ENCODE data around the gene CCDC169.
"Not testable (repeated sequence)": the region's sequence is repeated elsewhere in the genome, so short reads cannot be mapped to it uniquely, and the experiment has no call there.

CCDC169 gene

GRCh38 chr13:36297366-36298338, at the start of gene CCDC169:
TSS of gene CCDC169 (minus strand) at chr13:36297814. CDS start at chr13:36297719, 95 bp downstream.
- no peak for DNase-seq

DNA sequence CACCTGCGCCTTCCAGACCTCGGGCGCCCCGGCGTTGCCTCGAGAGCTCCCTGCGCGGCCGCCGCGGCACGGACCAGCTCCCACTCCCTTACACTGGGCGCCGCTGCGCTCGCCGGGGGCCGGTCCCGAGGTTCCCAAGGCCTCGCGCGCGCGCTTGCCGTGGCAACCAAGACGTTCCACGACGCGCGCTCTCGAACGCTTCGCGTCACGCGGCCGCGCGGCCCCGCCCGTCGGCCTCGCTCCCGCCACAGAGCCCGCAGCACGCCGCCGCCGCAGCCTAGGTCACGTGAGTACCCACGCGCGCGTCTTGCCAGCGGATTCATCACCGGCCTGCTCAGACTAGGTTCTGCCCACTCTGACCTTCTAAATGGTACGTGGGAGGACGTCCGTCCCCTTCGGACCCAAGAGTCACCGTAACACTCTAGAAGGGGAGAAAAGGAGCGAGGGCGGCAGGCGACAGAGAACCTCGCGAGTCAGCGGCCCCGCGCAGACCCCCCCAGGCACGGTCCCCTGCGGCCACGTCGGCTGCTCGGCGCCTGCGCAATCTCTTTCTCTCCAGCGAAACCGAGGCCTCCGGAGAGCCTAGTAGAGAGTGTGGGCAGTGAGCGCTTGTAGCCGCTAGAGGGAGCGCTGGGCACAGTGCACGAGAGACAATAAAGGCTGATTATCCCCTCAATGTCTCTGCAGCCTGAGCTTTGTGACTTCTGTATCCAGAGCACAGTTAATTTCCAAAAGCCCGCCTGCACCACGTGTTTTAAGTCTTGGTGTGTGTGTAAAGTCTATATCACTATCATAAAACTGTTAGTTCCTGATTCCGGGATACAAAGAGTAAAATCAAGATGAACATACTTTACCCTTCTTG, 48.8 kb upstream of the CCDC169 start, which contains the start of gene SPART:
Gene SPART (minus strand): TSS at position 173 of the 862 bp plus-strand sequence. CDS start 10,564 bp downstream, outside the sequence.
- DNase-seq = peak; percentile 73

GRCh38 chr13:36345438-36346221, 48.0 kb upstream of the CCDC169 start:
- no peak for DNase-seq

GRCh38 chr13:36344886-36345437, 47.3 kb upstream of the CCDC169 start:
- no peak for DNase-seq

- DNase-seq = no peak
These were observed 46.6 kb upstream of the CCDC169 start for GRCh38 chr13:36344173-36344572.

GRCh38 chr13:36343766-36344165, 46.2 kb upstream of the CCDC169 start:
- DNase-seq = no peak

- no peak for DNase-seq
These were observed 45.1 kb upstream of the CCDC169 start for GRCh38 chr13:36342715-36343114.

GRCh38 chr13:36341718-36342117, 44.1 kb upstream of the CCDC169 start:
- DNase-seq = no peak

DNA sequence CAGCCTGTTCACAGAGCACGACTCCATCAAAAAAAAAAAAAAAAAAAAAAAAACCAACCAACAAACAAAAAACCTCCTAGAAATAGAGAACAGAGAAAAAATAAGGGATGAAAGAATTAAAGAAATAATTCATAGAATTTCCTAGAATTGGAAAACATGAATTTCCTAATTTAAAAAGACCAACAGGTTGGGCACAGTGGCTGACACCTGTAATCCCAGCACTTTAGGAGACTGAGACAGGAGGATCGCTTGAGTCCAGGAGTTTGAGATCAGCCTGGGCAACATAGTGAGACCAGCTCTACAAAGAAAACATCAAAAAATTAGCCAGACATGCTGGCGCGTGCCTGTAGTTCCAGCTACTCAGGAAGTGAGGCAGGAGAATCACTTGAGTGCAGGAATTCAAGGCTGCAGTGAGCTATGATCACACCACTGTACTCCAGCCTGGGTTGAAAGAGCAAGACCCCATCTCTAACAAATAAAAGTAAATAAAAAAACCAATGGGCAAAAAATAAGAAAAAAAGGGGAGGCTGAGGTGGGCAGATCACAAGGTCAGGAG, 42.1 kb upstream of the CCDC169 start:
- no peak for DNase-seq

- no peak for DNase-seq
These were observed 40.5 kb upstream of the CCDC169 start for GRCh38 chr13:36337938-36338641.

- no peak for DNase-seq
These were observed 35.4 kb upstream of the CCDC169 start for GRCh38 chr13:36332986-36333385.

- not testable (repeated sequence) for DNase-seq
These were observed 34.6 kb upstream of the CCDC169 start for GRCh38 chr13:36332255-36332654.

DNA sequence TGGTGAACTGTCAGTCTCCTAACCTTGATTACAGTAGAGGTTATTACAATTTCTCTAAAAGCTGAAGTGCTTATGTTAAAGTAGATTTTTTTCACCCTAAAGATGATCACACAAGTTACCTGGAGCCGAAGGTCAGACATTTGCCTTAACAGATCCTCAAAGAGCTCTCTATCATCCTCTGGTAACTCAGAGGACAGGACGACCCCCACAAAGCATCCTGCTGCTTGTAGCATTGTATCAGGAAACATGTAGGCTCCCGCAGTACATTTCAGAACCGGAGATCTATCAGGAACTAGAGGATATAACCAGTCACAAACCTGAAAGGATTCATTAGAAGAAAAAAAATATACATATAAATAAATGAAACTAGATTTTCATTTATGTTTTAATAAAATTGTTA, 33.7 kb upstream of the CCDC169 start:
- no peak for DNase-seq

- no peak for DNase-seq
These were observed 31.7 kb upstream of the CCDC169 start for GRCh38 chr13:36329361-36329760.

DNA sequence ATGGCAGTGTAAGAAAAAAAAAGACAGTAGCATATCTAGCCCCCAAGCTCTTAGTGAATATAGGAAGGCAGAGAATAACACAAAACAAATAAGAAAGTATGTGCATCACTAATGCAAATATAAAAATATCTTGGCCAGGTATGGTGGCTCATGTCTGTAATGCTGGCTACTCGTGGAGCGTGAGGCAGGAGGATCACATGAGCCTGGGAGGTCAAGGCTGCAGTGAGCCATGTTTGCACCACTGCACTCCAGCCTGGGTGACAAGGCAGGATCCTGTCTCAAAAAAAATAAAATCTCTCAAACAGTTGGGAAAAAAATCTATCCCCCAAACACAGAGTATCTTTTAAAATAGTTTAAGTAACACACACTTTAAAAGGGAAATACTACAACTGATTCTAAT, 31.2 kb upstream of the CCDC169 start:
- no peak for DNase-seq

- DNase-seq = no peak
These were observed 28.3 kb upstream of the CCDC169 start for GRCh38 chr13:36325912-36326311.

GRCh38 chr13:36324881-36325280, 27.3 kb upstream of the CCDC169 start:
- not testable (repeated sequence) for DNase-seq

DNA sequence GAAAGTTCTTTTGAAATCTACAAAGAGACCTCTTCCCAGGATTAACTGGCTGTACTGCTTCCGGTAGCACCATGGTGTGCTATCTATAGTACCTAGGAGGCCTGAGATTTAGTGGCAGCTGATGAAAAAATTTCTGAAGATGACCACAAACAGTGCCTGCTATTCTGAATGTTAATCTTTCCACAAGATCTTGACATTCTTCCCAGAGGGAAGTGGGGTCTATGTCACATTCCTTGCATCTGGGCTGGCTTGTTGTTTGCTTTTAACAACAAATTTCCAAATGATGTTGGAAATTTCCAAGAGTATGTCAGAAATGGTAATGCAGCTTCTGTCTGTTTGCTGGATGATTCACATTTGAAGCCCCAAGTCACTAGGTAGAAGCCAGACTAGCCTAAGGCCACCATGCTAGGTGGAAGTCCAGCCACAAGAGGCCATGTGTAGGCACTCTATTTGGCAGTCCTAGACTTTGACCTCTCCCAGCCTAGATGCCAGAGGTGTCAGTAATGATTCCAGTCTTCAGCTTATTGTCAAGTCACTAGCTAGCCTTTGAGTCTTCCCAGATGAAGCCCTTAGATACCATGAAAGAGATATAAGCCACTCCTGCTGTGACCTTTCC, 26.4 kb upstream of the CCDC169 start:
- DNase-seq = no peak

DNA sequence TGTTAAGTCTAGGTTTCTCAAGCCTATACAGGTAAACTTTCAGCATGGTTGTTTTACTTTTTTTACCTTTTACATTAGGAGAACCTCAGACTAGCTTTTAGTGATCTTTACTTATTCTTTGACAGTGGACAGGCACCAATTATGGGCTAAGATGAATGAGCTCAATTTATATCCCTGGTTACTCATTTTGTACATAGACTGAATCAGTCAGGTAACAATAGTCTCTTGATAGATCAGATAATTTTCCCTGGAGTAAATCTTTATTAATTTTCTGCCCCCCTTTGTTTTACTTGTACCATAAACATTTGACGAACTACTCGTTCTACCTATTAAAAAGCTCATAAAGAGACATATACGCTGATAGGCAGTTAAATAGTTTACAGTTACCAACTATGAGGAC, 25.8 kb upstream of the CCDC169 start:
- no peak for DNase-seq

DNA sequence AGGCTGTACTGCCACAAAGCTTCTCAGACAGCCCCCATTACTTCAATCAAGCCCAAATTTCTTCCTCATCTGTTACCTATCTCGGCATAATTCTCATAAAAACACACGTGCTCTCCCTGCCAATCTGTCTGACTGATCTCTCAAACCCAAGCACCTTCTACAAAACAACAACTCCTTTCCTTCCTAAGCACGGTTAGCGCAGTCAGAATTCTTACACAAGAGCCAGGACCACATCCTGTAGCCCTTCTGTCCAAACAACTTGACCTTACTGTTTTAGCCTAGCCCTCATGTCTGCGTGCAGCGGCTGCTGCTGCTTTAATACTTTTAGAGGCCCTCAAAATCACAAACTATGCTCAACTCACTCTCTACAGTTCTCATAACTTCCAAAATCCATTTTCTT, 22.2 kb upstream of the CCDC169 start:
- not testable (repeated sequence) for DNase-seq
